Measurements from ENCODE around the gene SPAG5. TPM values are rescaled to one million over a fixed set of nuclear protein-coding genes. Genes with fewer than 3 reads are reported as not detected.

Gene SPAG5
- total and polyA plus RNA-seq, 9 of the 15 experiments (the other 6 are each of a cell fraction or from before 2014, with no cell fraction given), result 94.4 to 286 (median 151) TPM

DNA sequence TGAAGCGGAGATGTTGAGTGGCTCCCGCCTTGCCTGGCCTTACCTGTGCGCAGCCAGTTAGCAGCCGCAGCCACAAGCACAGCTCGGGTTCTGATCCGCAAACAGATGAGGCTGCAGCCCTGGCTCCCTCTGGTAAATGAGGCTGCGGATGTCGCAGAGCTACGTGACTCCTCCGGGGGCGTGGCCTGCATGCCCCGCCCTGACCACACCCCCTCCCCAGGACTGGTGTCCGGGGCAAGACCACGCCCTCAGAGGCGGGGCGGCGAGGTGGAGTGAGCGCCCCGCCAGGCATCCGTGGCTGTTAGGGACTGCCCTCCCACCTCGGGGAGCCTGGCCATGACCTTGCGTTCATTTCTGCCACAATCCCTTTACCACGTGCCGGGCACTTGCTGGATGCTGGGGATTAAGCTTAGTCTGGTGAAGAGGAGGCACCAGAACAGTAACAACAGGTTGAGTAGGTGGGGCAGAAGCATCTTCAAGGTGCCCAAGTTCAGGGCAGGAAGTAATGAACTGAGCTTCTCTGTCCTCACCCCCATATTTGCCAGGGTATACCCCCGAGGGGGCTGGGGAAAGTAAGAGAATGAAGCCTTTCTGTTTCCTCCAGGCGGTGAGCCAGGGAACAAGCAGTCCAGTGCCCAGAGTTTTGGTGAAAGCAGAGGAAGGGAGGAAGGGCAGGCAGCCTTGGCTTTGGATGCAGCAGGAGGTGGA lies 21.9 kb downstream of the SPAG5 start, which contains the start of gene ALDOC (continued):
- TF ChIP-seq, protein P1, sequence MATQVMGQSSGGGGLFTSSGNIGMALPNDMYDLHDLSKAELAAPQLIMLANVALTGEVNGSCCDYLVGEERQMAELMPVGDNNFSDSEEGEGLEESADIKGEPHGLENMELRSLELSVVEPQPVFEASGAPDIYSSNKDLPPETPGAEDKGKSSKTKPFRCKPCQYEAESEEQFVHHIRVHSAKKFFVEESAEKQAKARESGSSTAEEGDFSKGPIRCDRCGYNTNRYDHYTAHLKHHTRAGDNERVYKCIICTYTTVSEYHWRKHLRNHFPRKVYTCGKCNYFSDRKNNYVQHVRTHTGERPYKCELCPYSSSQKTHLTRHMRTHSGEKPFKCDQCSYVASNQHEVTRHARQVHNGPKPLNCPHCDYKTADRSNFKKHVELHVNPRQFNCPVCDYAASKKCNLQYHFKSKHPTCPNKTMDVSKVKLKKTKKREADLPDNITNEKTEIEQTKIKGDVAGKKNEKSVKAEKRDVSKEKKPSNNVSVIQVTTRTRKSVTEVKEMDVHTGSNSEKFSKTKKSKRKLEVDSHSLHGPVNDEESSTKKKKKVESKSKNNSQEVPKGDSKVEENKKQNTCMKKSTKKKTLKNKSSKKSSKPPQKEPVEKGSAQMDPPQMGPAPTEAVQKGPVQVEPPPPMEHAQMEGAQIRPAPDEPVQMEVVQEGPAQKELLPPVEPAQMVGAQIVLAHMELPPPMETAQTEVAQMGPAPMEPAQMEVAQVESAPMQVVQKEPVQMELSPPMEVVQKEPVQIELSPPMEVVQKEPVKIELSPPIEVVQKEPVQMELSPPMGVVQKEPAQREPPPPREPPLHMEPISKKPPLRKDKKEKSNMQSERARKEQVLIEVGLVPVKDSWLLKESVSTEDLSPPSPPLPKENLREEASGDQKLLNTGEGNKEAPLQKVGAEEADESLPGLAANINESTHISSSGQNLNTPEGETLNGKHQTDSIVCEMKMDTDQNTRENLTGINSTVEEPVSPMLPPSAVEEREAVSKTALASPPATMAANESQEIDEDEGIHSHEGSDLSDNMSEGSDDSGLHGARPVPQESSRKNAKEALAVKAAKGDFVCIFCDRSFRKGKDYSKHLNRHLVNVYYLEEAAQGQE (IDR thresholded peaks at IDR 0.05; ENCODE audit: borderline replicate concordance), result no peak
- TF ChIP-seq, protein P1 (CRISPR knock-in tag; IDR thresholded peaks at IDR 0.05; ENCODE audit: low read depth), result 0 out of 2 replicates have a peak, but pooled peaks have one; percentile 56
- TF ChIP-seq, protein P2, sequence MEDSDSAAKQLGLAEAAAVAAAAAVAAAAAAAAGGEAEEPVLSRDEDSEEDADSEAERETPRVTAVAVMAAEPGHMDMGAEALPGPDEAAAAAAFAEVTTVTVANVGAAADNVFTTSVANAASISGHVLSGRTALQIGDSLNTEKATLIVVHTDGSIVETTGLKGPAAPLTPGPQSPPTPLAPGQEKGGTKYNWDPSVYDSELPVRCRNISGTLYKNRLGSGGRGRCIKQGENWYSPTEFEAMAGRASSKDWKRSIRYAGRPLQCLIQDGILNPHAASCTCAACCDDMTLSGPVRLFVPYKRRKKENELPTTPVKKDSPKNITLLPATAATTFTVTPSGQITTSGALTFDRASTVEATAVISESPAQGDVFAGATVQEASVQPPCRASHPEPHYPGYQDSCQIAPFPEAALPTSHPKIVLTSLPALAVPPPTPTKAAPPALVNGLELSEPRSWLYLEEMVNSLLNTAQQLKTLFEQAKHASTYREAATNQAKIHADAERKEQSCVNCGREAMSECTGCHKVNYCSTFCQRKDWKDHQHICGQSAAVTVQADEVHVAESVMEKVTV (CRISPR knock-in tag; IDR thresholded peaks at IDR 0.05), result no peak
- TF ChIP-seq NFATC3 (IDR thresholded peaks at IDR 0.05), result no peak
- TF ChIP-seq ZBTB8A (IDR thresholded peaks at IDR 0.05; ENCODE audit: partially characterized antibody), result no peak
- no peak for TF ChIP-seq KAT2B (IDR thresholded peaks at IDR 0.05; ENCODE audit: low read depth, low read length)
- TF ChIP-seq MNT (conservative IDR thresholded peaks at IDR 0.05), result peak; percentile 96 to 97
- TF ChIP-seq, protein P3, sequence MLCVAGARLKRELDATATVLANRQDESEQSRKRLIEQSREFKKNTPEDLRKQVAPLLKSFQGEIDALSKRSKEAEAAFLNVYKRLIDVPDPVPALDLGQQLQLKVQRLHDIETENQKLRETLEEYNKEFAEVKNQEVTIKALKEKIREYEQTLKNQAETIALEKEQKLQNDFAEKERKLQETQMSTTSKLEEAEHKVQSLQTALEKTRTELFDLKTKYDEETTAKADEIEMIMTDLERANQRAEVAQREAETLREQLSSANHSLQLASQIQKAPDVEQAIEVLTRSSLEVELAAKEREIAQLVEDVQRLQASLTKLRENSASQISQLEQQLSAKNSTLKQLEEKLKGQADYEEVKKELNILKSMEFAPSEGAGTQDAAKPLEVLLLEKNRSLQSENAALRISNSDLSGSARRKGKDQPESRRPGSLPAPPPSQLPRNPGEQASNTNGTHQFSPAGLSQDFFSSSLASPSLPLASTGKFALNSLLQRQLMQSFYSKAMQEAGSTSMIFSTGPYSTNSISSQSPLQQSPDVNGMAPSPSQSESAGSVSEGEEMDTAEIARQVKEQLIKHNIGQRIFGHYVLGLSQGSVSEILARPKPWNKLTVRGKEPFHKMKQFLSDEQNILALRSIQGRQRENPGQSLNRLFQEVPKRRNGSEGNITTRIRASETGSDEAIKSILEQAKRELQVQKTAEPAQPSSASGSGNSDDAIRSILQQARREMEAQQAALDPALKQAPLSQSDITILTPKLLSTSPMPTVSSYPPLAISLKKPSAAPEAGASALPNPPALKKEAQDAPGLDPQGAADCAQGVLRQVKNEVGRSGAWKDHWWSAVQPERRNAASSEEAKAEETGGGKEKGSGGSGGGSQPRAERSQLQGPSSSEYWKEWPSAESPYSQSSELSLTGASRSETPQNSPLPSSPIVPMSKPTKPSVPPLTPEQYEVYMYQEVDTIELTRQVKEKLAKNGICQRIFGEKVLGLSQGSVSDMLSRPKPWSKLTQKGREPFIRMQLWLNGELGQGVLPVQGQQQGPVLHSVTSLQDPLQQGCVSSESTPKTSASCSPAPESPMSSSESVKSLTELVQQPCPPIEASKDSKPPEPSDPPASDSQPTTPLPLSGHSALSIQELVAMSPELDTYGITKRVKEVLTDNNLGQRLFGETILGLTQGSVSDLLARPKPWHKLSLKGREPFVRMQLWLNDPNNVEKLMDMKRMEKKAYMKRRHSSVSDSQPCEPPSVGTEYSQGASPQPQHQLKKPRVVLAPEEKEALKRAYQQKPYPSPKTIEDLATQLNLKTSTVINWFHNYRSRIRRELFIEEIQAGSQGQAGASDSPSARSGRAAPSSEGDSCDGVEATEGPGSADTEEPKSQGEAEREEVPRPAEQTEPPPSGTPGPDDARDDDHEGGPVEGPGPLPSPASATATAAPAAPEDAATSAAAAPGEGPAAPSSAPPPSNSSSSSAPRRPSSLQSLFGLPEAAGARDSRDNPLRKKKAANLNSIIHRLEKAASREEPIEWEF (CRISPR knock-in tag; IDR thresholded peaks at IDR 0.05), result no peak
- TF ChIP-seq ETS2 (tag; IDR thresholded peaks at IDR 0.05; ENCODE audit: borderline replicate concordance, poor library complexity, severe bottlenecking), result no peak

Data from K562 (cell line).